Stimulated activated CD4-positive, alpha-beta T cell treated with anti-CD3 and anti-CD28 coated beads, Interleukin-4, amount 100 ng/mL, for 4 hours (primary cell): ENCODE measurements around the gene PGA5.
"Not testable (repeated sequence)": the region's sequence is repeated elsewhere in the genome, so short reads cannot be mapped to it uniquely, and the experiment has no call there.

Experiments
- DNase-seq, 2 experiments: peaks; one replicate each; pipeline ENCODE4 v3.0.0-alpha.2; 2020

The PGA5 gene

GRCh38 chr11:61240875-61241274 is at the start of gene PGA5:
PGA5 (plus strand) TSS chr11:61241175; CDS start chr11:61241227, 52 bp downstream.
- not testable (repeated sequence) for DNase-seq

GRCh38 chr11:61193596-61193995 is 47.4 kb upstream of the PGA5 start:
- no peak for DNase-seq

DNA sequence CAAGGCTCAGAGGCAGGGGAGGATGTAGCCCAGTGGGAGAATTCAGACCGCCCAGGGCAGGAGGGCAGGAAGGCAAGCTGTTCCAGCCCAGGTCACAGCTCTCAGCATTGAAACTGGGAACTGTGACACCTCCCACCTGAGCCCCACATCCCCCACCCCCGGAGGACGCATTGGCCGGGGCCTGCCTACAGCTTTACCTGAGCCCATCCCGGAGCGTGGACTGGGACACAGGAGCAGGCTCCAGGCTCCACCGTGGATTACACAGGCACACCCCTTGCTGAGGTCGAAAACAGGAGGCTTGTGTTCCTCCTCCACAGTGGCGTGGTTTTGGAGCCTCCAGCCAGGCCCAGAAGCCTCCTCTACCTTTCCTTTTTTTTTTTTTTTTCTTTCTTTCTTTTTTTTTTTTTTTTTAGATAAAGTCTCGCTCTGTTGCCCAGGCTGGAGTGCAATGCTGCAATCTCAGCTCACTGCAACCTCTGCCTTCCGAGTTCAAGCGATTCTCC is 46.8 kb upstream of the PGA5 start:
- DNase-seq: no peak

DNA sequence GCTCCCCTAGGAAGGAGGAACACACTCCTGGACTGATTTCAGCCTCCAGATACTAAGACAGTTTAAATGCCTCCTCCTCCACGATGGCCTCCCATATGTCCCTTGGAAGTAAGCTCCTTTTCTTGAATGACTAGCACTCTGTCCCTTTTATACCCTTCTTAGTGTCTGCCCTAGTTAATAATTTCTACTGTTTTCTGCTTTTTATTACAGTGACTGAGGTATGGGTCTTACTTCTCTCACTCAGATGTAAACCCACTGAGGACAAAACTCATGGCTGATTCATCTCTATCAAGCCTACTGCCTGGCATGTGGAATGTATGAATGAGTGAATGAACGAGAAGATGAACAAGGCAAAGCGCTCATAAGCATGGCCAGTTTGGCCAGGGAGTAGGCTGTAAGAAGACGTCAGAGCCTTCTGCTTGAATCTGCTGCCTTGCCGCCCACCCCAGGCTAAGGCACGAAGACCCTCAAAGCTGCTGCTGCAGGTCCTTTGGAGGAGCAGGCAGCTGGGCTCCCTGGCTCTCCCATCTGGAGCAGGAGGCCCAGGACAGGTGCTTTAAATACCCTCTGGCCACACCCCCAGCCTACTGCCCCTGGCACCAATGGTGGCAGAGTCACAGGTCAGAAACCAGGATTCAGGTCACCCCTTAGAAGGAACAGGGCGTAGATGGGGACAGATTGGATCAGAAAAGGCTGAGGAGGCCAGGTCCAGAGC is 45.8 kb upstream of the PGA5 start:
- DNase-seq: no peak

- DNase-seq: no peak
Observed at GRCh38 chr11:61195719-61196118, 45.3 kb upstream of the PGA5 start.

- no peak for DNase-seq
Observed at GRCh38 chr11:61198361-61198760, 42.6 kb upstream of the PGA5 start.

DNA sequence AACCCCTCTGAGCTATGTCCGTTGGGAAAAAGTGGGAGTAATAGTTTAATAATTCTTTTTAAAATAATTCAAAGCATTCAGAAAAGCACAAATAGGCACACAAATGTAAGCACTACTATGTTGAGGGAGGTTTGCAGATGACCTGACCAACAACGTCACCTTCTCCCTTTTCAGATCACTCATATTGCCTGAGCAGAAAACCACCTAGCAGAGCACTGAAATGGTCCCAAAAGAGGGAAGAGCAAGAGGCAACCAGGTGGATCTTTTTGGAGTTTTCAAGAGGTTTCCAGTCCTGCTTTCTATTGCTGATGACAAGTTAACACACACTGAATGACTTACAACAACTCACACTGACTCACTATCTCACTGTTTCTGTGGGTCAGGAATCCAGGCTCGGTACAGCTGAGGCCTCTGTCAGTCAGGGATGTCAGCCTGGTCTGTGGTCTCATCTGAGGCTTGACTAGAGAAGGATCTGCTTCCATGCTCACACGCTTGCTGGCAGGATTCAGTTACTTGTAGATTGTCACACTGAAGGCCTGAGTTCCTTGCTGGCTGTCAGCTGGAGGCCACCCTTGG is 41.9 kb upstream of the PGA5 start:
- no peak for DNase-seq

- DNase-seq: no peak
Observed at GRCh38 chr11:61201476-61201875, 39.5 kb upstream of the PGA5 start.

DNA sequence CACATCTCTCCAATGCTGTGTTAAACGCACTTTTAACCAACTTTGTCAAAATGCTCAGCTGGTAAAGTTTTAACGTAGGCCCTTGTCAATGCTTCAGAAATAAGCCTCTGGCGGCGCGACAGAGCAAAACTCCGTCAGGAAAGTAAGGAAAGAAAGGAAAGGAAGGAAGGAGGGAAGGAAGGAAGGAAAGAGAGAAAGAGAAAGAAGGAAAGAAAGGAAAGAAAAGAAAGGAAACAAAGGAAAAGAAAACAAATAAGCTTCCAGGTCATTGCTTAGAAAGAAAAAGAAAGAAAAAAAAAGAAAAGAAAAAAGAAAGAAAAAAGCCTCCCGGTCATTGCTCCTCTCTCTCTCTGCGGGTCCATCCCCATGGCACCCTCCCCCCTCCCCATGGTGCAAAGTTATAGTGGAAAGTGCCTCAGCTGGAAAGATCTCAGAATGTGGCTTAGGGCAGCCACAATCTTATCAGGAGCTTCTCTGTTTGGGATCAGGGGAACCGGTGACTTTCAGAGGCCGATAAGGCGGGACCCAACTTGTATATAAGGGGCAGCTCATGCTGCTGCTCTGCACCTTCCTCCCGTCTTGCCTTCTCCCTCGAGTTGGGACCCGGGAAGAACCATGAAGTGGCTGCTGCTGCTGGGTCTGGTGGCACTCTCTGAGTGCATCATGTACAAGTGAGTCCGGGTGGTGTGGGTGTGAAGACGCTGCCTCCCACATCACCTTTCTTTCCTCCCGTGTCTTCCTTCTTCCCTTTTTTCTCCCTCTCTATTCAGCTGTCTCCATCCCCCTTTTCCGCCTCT is 37.8 kb upstream of the PGA5 start, which contains the start of gene PGA3:
PGA3 (plus strand) TSS at position 566 of the 797 bp plus-strand sequence; CDS start at position 616, 50 bp downstream.
- not testable (repeated sequence) for DNase-seq

DNA sequence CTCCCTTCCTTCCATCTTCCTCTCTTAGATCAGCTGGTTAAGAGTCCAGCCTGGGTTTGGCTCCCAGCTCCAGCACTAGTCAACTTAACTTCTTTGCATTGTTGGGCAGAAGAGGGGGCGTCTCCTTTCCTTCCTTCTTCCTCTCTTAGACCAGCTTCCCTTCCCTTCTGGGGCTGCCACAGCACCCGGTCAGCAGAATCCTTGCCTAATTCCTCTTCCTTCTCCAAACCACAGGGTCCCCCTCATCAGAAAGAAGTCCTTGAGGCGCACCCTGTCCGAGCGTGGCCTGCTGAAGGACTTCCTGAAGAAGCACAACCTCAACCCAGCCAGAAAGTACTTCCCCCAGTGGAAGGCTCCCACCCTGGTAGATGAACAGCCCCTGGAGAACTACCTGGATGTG is 37.1 kb upstream of the PGA5 start:
- not testable (repeated sequence) for DNase-seq

GRCh38 chr11:61204502-61205059 is 36.4 kb upstream of the PGA5 start:
- DNase-seq: not testable (repeated sequence)

DNA sequence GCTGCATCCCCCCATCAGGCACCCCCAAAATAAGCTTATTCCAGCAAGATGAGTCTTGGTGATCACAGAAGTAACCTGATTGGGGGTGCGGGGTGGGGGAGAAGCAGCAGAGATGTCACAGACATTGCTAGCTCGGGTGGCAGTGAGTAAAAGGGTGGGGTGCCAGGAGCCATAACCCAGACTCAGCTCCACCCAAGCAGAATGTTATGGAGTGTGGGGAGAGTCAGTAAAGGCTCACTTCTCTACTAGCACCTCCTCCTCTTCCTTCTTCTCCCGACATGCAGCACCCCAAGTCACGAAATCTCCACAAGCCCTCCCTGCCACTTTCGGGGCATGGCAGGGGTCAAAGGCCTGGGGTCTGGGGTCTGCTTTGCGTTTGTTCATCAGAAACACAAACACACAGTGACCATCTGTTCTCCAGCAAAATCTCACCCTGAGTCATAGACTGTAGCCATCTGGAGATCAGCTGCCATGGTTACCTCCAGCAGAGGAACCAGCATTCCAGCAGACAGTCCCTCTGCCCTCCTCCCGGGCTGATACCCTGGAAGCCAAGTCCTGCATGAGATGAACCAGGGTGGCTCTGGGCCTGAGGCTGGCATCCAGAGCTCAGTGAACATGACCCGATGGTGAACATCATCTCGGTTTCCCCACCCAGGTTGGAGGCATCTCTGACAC is 33.2 kb upstream of the PGA5 start:
- not testable (repeated sequence) for DNase-seq

GRCh38 chr11:61210629-61211028 is 30.3 kb upstream of the PGA5 start:
- DNase-seq: not testable (repeated sequence)

GRCh38 chr11:61211327-61211952 is 29.5 kb upstream of the PGA5 start:
- DNase-seq: not testable (repeated sequence)

DNA sequence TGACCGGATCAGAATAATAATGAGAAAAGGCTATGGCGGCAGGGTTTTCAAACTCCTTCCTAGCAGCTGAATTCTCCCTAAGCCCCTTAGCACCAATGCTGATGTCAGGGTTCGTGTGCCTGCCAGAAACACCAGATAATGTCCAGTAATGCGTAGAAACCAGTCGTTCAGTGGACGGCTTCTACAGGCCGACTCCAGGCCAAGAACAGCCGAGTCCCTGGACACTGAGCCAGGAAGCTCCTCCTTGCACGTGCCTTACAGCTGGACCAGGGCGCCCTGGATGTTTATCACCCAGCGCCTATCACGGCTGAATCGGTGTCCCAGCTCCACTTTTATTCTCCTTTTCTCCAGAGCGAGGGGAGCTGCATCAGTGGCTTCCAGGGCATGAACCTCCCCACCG is 28.8 kb upstream of the PGA5 start:
- not testable (repeated sequence) for DNase-seq

- DNase-seq: not testable (repeated sequence)
Observed at GRCh38 chr11:61213711-61214324, 27.2 kb upstream of the PGA5 start.

DNA sequence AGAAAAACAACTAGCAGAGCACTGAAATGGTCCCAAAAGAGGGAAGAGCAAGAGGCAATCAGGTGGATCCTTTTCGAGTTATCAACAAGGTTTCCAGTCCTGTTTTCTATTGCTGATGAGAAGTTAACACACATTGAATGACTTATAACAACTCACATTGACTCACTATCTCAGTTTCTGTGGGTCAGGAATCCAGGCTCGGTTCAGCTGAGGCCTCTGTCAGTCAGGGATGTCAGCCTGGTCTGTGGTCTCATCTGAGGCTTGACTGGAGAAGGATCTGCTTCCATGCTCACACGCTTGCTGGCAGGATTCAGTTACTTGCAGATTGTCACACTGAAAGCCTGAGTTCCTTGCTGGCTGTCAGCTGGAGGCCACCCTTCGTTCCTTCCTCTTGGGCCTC is 22.7 kb upstream of the PGA5 start:
- DNase-seq: not testable (repeated sequence)

DNA sequence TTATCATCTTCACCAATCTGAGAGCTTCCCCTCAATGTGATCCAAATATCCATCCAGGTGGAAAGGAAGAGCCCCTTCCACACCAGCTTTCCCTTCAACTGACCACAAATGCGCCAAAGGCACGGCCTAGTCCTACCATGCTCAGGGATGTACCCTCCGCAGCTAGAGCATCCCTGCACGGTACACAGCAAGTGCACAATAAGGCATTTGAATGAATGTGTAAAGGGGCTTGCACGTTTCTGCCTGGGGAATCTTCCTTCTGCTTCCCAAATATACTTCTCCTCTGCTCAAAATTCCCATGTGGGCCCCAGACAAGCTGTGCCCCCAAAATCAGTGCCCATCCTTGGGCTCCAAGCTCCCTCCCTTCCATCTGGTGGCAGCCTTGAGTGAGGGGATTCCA is 22.0 kb upstream of the PGA5 start:
- DNase-seq: not testable (repeated sequence)

GRCh38 chr11:61222047-61222446 is 18.9 kb upstream of the PGA5 start, which contains the start of gene PGA4:
PGA4 (plus strand) TSS chr11:61222347; CDS start chr11:61222401, 54 bp downstream.
- DNase-seq: not testable (repeated sequence)

GRCh38 chr11:61222692-61223091 is 18.3 kb upstream of the PGA5 start:
- not testable (repeated sequence) for DNase-seq

- DNase-seq: not testable (repeated sequence)
Observed at GRCh38 chr11:61226457-61227137, 14.4 kb upstream of the PGA5 start.
